ENCODE data around the gene AP3D1.
A peak's percentile ranks its signal among the peaks of the same experiment; 100 is the strongest.
"Not testable (repeated sequence)": the region's sequence is repeated elsewhere in the genome, so short reads cannot be mapped to it uniquely, and the experiment has no call there.

The AP3D1 gene

DNA sequence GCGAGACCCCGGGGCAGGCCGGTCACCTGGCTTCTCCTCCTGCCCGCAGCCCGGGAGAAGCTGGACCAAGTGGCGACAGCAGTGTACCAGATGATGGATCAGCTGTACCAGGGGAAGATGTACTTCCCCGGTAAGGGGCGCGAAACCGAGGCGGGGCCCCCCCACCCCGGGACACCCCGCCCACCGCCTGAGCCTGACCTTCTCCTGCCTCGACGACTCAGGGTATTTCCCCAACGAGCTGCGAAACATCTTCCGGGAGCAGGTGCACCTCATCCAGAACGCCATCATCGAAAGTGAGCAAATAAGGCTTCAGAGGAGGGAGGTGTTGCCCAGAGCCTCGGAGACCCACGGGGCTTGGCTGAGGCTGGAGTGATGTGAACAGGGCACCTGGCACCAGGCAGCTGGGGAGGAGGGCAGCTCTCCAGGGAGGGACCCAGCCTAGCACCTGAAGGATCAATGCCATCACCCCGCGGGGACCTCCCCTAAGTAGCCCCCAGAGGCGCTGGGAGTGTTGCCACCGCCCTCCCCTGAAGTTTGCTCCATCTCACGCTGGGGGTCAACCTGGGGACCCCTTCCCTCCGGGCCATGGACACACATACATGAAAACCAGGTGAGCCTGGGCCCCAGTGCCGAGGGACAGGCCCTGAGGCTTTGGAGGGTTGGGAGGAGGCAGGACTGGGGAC lies 54.0 kb downstream of the AP3D1 start:
- no peak for DNase-seq
- in situ Hi-C loops (cut with MboI; ENCODE audit: low pct_unique_long_range_greater_than_20kb, low sequenced_read_pairs) = no loop called here

DNA sequence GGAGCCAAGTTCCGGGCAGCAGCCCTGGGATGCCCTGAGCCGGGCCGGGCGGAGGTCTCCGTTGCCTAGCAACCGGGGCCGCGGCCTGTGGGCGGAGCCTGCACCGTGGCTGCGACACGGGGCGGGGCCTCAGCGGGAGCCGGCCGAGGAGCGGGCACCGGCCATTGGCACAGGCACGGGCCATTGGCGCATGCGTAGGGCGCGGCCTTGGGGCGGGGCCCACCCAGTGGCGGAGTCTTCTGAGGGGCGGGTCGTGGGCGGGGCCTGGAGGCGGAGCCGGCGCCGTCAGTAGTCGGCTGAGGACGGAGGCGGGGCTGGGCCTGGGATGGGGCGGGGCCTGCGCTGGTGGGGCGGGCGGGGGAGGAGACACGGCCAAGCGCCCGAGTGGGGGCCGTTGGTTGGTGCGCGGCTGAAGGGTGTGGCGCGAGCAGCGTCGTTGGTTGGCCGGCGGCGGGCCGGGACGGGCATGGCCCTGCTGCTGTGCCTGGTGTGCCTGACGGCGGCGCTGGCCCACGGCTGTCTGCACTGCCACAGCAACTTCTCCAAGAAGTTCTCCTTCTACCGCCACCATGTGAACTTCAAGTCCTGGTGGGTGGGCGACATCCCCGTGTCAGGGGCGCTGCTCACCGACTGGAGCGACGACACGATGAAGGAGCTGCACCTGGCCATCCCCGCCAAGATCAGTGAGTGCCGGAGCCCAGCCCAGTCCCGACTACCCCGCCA lies 54.7 kb downstream of the AP3D1 start, which contains the start of gene IZUMO4:
TSS of gene IZUMO4 (plus strand) at position 436 of the 723 bp plus-strand sequence. CDS start at position 467, 31 bp downstream.
- in situ Hi-C loops (cut with MboI; ENCODE audit: low pct_unique_long_range_greater_than_20kb, low sequenced_read_pairs) = no loop called here
- peak; percentile 95 for DNase-seq

DNA sequence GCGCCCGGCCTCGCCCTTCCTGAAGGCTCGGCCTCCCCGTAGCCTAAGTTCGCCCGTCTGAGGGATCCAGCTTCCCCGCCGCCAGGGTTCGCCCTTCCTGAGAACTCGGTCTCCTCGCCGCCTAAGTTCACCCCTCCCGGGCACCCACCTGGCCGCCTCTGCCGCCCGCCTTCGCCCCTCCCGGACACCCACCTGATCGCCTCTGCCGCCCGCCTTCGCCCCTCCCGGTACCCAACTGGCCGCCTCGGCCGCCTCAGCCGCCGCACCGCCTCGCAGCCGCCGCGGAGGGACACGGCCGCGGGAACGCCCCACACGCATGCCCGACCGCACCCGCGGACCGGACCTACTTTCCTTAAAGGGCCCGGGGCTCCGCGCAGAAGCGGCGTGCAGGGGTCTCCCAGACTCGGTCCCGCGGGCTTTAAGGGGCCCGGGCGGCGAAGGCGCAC lies 55.3 kb downstream of the AP3D1 start, which contains the start of gene MOB3A:
TSS of gene MOB3A (minus strand) at position 293 of the 446 bp plus-strand sequence. CDS start 17,766 bp downstream, outside the sequence.
- in situ Hi-C loops (cut with MboI; ENCODE audit: low pct_unique_long_range_greater_than_20kb, low sequenced_read_pairs) = no loop called here
- DNase-seq = no peak

GRCh38 chr19:2091926-2092525 lies 59.3 kb downstream of the AP3D1 start:
- in situ Hi-C loops (cut with MboI; ENCODE audit: low pct_unique_long_range_greater_than_20kb, low sequenced_read_pairs); DNase-seq: not testable (repeated sequence)

DNA sequence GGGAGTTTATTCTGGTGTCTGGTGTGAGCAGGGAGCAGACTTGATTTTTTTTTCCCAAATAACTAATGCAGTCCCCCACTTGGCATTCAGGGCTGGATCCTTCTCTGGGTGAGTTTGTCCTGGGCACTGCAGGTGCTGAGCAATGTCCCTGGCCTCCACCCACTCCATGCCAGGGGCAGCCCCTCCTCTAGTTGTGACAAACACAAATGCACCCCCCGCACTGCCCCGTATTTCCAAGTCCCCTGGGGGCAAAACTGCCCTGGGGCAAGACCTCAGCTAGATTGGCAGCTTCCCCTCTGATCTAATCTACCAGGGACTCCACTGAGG lies 61.7 kb downstream of the AP3D1 start:
- no peak for DNase-seq

DNA sequence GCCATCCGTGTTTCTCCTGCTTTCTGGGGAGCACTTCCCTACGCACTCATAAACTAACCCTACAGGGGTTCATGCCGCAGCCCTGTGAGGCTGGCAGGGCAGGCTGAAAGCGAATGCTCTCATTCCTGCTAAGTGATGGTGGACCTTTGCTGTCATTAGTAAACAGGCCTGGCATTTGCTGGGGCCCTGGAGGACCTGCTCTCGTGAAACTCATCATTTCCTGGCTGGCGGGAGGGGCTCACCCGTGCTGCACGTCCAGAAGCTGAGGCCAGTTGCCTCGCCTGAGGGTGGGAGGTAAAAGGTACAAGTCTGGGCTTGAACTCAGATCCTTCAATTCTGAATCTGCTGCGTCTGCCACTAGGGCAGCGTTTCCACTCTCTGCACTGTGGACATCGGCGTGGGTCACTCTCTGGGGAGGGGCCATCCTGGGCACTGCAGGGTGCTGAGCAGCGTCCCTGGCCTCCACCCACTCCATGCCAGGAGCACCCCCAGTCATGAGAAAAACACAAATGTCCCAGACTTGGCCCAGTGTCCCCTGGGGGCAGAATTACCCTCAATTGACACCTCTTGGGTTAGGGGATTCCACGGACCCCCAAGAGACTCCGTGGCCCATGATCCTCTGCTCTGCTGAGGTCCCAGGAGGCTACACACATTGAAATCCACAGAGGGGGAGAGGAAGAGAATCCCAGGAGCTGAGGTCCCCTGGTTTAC lies 62.2 kb downstream of the AP3D1 start:
- DNase-seq = peak; percentile 62
- in situ Hi-C loops (cut with MboI; ENCODE audit: low pct_unique_long_range_greater_than_20kb, low sequenced_read_pairs) = no loop called here

More for the DNA sequence above, 61.7 kb downstream of the AP3D1 start:
- in situ Hi-C loops (cut with MboI; ENCODE audit: low pct_unique_long_range_greater_than_20kb, low sequenced_read_pairs) = no loop called here

GRCh38 chr19:2087621-2088100 lies 63.7 kb downstream of the AP3D1 start:
- DNase-seq = peak; percentile 91

DNA sequence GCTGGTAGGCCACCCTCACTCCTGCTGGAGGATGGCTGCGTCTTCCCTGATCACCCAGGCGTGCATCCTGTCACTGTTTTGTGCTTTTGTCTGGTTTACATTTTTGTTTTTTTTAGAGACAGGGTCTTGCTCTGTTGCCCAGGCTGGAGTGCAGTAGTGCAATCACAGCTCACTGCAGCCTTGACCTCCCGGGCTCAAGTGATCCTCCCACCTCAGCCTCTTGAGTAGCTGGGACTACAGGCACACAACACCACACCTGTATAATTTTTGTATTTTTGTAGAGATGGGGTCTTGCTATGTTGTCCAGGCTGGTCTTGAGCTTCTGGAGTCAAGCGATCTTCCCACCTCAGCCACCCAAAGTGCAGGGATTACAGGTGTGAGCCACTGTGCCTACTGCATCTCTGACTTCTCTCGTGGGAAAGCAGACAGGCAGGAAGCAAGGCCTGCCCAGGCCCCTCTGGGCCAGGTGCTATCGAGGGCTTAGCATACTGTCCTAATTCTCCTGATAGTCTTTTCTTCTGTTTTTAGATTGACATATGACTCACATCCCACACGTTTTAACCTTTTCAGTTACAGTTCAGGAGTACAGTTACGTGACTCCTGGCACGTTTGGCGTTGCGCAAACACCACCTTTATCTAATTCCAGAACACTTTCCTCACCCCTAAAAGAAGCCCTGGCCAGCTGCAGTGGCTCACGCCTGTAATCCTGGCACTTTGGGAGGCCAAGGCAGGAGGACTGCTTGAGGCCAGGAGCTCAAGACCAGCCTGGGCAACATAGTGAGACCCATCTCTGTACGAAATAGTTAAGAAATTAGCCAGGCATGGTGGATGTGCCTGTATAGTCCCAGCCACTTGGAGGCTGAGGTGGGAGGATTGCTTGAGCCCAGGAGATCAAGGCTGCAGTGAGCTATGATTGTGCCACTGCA lies 64.4 kb downstream of the AP3D1 start:
- peak; percentile 81 for DNase-seq
- in situ Hi-C loops (cut with MboI; ENCODE audit: low pct_unique_long_range_greater_than_20kb, low sequenced_read_pairs) = not testable (repeated sequence)

More at GRCh38 chr19:2087621-2088100, 63.7 kb downstream of the AP3D1 start:
- in situ Hi-C loops (cut with MboI; ENCODE audit: low pct_unique_long_range_greater_than_20kb, low sequenced_read_pairs) = no loop called here

DNA sequence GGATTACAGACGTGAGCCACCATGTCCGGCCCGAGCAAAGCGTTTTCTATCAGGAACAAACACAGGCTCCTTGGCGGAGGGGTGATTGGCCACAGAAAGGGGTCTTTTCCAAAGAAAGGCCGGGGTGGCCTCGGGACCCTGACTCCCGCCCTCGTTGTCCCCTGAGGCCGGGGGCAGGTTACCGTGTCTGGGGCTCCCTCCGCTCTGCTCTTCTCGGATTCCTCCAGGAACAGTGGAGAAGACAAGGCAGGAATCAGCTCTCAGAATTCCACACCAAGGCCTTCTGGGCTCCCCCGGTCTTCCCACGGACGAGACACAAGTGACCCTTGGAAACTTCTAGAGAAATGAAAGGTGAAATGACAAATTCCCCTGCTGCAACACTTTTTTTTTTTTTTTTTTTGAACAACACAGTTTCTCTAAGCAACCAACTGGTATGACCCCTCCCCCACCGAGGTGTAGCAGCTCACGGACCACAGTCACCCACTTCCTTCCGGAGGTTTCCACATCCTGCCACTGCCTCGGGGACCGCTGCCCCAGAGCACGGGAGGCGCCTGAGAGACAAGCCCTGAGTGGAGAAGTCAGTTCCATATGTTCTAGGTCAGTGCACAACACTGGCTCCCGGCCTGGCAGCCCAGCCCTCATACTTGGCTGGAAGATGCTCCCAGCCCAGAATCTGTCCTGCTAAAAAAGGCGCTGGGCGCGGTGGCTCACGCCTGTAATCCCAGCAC lies 66.2 kb downstream of the AP3D1 start:
- in situ Hi-C loops (cut with MboI; ENCODE audit: low pct_unique_long_range_greater_than_20kb, low sequenced_read_pairs) = no loop called here
- peak; percentile 98 for DNase-seq

- in situ Hi-C loops (cut with MboI; ENCODE audit: low pct_unique_long_range_greater_than_20kb, low sequenced_read_pairs) = no loop called here
- peak; percentile 88 for DNase-seq
Measured at GRCh38 chr19:2083174-2083854, 68.1 kb downstream of the AP3D1 start.

- DNase-seq = no peak
- in situ Hi-C loops (cut with MboI; ENCODE audit: low pct_unique_long_range_greater_than_20kb, low sequenced_read_pairs) = no loop called here
Measured at GRCh38 chr19:2081873-2082810, 69.2 kb downstream of the AP3D1 start.

- DNase-seq = no peak
- in situ Hi-C loops (cut with MboI; ENCODE audit: low pct_unique_long_range_greater_than_20kb, low sequenced_read_pairs) = no loop called here
Measured at GRCh38 chr19:2080336-2080988, 70.9 kb downstream of the AP3D1 start.

- in situ Hi-C loops (cut with MboI; ENCODE audit: low pct_unique_long_range_greater_than_20kb, low sequenced_read_pairs) = no loop called here
- DNase-seq = no peak
Measured at GRCh38 chr19:2079865-2080301, 71.5 kb downstream of the AP3D1 start.

- in situ Hi-C loops (cut with MboI; ENCODE audit: low pct_unique_long_range_greater_than_20kb, low sequenced_read_pairs) = no loop called here
- DNase-seq = no peak
Measured at GRCh38 chr19:2079076-2079864, 72.1 kb downstream of the AP3D1 start.

Data from KBM-7 (cell line).